HG03442 (cell line): Measurements from ENCODE around the gene TSSC4.
"Not testable (repeated sequence)": the region's sequence is repeated elsewhere in the genome, so short reads cannot be mapped to it uniquely, and the experiment has no call there.

ENCODE experiments used
- ATAC-seq: cut with Tn5 transposase; IDR thresholded peaks from one replicate; pipeline ENCODE4 v1.9.1; 2021; ENCODE audit warnings: mild to moderate bottlenecking, moderate library complexity; ENCODE audit not compliant: unreplicated experiment

The TSSC4 gene

DNA sequence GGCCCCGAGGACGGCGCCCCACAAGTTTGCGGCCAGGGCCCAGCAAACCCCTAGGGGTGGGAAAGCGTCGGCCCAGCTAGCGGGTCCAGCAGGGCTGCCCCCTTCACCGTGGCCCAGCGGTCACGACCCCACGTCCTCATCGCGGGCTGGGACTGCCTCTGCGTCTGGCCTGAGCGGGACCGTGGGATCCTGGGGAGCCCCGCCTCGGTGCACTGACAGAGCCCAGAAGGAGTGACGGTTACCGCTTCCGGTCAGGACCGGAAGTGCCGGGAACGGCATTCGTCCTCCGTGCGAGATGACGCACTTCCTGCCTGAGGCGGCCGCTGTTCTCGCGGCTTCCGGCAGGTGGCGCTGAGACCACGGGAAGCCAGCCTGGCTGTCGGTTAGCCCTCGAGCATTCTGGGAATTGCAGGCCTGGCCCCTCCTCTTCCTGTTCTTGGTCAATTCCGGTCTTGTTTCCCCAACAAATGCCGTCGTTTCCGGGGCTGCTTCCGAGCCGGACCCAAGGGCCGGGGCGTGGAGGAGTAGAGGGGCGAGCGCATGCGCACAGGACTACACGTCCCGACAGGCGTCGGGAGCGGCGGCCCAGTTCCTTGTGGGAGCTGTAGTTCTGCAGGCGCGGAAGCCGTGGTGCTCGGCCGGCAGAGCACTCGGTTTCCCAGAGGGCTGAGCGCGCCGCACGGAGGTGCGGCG, at the start of gene TSSC4:
Gene TSSC4, plus strand, starts transcription at position 682 of the 693 bp plus-strand sequence. CDS start 1,884 bp downstream, outside the sequence.
- ATAC-seq = peak; percentile 82

DNA sequence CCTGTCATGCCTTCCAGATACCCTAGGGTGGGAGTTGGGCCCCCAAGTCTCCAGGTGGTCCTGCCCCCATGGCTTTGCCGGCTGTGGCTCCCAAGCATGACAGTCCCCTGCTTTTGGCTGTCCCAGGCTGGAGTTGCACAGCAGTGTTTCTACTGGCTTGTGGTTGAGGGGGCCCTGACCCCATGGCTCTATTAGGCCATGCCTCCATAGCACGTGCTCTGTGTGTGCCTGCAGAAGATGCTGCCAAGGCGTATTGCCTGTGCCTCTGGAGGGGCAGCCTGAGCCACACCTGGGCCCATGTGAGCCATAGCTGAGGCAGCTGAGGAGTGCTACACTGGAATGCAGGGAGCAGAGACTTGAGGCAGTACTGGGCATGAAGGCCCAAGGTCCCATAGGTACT, 48.8 kb upstream of the TSSC4 start:
- no peak for ATAC-seq

DNA sequence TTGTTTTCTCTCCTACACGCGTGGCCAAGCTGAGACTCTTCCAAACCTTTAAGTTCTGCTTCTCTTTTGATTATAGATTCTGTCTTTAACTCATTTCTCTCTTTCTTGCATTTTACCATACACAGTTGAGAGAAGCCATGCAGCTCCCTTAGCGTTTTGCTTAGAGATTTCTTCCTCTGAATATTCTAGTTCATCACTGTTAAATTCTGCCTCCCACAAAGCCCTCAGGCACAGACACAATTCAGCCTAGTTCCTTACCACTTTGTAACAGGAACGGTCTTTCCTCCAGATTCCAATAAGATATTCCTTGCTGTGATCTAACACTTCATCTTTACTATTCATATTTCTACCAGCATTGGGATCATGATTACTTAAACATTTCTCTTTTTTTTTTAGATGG, 48.1 kb upstream of the TSSC4 start:
- ATAC-seq = no peak

DNA sequence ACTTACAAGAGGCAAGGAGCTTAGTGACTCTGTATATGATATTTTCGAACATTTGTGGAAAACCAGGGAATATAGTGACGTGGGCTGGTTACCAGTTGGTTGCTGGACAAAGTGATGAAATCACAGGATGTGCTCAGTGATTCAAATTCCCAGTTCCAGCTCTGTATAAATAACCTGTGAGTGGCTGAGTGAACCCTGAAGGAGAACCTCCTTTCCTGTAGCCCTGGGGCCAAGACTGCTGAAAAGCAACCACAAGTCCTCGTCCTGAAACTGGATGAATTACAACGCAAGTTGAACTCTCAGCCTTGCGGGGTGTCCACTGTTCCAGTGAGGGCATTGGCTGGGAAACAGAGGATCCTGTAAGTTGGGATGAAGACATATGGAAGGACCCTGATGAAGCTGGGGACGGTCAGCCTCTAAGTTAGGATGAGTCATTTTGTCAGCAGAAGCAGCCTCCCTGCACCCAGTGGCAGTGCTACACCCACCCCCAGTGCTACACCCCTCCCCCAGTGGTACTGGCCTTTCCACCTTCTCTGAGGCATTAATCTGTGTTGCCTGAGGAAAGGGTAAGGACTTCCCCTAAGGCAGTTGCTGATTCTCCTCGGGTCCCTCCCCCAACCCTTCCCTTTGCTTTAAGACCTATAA, 45.4 kb upstream of the TSSC4 start:
- ATAC-seq = no peak

DNA sequence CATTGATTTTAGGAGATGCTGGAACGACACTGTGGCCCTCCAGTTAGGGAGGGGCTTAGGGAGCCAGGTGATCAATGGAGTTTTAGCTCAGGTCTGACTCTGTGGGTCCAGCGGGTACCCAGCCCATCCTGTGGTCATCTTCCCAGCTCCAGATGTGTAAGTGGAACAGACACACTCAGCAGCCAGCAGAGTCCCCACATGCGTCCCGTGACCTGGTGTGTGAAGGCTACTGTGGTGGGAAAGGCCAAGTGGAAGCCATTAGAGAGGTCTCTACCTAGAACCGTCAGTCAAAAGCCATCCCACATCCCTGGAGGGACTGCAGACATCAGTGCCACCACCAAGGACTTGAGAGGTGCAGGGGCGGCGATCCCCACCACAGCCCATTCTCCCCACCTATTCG, 43.3 kb upstream of the TSSC4 start:
- no peak for ATAC-seq

DNA sequence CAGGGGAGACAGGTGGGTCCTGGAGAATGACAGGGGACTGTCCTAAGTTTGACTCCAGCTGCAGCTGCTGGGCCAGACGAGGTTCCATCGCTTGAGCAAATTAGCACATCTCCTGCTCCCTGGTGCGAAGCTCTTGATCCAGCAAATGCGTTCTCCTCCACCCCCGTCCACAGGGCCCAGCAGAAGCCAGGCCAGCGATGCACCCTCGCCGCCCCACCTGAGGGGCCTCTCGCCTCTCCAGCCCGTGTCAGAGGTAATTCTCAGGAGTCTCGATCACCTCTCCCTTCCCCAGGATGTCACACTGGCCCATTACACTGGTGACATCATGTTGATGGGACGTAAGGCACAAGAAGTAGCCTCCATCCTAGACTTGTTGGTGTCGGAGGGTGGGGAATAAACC, 42.9 kb upstream of the TSSC4 start:
- not testable (repeated sequence) for ATAC-seq

DNA sequence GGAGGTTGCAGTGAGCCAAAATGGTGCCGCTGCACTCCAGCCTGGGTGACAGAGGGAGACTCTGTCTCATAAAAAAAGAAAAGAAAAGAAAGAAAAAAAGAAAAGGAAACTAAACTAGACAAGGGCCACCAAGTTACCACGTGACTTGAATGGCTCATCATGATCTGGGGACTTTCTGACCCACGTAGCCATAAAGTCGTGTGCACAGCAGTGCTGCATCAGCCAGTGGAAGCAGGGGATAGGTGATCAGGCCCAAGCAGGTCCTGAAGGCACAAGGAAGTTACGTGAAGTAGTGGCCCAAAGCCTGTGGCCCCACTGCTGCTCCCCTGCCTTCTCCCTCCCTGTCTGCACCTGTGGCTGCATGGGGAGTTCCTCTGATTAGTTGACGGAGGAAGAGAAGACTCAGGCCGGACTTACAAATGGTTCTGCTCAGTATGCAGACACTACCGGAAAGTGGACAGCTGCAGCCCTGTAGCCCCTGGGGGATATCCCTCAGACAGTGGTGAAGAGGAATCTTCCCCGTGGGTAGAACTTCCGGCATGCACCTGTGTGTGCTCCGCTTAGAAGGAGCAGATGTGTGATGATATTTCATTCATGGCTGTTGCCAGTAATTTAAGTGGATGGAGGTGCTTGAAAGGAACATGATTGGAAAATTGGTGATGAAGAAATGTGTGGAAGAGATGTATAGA, 41.7 kb upstream of the TSSC4 start:
- ATAC-seq = no peak

DNA sequence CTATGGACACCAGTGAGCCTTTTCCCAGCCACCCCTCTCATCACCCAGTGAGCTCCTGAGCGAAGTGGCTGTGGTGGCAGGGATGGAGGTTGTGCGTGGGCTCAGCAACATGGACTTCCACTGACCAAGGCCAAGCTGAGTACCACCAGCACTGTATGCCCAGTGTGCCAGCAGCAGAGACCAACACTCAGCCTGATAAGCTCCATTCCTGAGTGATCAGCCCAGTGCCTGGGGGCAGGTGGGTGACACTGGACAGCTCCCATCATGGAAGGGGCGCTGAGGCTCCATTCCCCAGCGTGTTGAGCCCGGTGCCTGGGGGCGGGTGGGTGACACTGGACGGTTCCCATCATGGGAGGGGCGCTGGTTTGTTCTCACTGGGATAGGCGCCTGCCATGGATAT, 41.0 kb upstream of the TSSC4 start:
- ATAC-seq = no peak

DNA sequence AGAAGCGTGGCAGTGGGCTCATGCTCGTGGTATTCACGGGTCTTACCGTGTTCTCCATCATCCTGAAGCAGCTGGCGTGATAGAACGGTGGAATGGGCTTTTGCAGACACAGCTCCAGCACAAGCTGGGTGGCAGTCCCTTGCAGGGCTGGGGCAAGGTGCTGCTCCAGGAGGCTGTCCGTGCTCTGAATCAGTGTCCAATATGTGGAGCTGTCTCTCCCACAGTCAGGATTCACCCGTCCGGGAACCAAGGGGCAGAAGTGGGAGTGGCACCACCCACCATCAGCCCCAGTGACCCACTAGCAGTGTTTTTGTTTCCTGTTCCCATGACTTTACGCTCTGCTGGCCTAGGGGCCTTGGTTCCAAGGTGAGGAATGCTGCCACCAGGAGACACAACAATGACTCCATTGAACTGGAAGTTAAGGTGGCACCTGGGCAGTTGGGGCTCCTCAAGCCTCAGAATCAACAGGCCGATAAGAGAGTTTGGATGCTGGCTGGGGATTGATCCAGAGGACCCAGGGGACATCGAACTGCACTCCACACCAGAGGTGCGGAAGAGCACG, 40.4 kb upstream of the TSSC4 start:
- no peak for ATAC-seq

DNA sequence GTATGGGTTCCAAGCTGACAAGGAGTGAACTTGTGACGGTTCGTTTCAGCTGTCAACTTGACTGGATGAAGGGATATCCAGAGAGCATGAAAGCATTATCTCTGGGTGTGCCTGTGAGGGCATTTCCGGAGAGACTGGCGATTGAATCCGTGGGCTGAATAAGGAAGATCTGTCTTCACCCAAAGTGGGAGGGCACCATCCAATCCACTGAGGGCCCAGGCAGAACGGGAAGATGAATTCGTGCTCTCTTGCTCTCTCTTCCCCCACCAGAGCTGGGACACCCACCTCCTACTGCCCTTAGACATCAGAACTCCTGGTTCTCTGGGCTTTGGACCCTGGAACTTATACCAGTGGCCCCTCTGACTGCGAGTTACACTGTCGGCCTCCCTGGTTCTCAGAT, 39.0 kb upstream of the TSSC4 start:
- no peak for ATAC-seq

DNA sequence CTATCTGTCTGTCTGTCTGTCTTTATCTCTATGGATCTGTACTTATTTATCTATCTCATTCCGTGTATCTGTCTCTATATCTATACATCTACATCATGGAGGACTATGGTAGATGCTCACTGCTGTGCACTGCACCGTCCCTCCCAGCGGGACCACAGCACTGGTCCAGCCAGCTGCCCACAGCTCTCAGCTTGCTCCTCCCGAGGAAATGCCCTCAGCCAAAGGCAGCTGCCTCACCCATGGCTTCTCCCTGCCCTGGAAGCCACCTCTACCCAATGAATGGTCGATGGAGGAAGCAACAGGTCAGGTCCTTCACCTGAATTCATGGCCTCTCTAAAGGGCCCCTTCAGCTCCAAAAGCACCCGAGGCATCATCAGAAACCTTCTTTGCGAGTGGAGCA, 38.1 kb upstream of the TSSC4 start:
- no peak for ATAC-seq

DNA sequence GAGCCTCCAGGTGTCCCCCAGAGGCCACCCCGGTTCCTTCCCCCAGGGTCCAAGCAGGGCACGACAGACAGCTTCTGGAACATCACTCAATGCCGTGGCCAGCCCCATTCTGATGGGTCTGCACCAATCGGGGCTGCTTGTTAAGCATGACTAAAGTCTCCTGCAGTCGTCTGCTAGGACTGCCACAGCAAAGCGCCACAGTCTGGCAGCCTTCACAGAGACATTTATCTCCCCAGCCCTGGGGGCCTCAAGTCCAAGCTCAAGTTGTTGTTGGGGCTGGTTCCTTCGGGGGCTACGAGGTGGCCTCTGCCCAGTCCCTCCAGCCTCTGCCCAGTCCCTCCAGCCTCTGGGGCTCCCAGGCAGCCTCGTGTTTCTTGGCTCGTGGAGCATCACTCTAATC, 37.4 kb upstream of the TSSC4 start:
- no peak for ATAC-seq

DNA sequence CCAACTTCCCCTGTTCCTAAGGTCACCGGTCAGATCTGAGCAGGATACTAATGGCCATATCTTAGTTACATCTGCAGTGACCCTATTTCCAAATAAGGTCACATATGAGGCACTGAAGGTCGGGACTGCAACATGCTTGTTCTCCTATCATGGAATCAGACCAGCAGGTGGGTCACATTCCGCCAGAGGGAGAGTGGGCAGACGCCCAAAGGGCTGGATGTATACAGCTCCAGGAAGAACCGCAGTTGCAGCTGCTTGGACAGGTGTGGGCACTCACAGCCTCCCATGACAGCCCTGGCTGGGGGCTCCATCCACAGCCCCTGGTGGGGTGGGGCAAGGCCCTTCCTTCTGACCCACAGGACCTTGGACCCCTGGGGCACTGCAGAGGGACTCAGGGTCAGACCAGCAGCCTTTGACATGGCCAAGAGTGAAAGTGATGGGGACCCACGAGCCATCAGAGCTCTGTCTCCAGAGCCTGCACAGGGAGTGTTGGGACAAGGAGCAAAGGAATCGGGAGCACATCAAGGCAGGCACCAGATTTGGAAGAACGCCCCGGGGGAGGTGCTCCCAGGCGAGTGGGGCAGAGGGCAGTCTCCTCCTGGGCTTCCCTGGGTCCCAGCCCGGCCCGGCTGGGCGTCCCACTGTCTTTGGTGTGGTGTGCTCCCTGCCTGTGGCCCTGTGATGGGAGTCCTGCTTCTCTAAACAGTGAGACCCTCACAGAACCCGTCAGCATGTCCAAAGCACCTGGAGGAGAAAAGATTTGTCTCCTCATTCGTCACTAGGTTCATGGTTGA, 36.8 kb upstream of the TSSC4 start:
- no peak for ATAC-seq

DNA sequence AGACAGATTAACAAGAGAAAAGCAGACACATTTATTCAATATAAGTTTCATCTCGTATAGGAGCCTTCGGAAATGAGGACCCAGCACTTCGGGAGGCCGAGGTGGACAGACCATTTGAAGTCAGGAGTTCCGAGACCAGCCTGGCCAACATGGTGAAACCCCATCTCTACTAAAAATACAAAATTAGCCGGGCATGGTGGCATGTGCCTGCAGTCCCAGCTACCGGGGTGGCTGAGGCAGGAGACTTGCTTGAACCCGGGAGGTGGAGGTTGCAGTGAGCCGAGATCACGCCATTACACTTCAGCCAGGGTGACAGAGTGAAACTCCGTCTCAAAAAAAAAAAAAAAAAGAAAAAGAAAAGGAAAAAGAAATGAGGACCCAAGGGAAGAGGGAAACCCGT, 36.2 kb upstream of the TSSC4 start:
- not testable (repeated sequence) for ATAC-seq

DNA sequence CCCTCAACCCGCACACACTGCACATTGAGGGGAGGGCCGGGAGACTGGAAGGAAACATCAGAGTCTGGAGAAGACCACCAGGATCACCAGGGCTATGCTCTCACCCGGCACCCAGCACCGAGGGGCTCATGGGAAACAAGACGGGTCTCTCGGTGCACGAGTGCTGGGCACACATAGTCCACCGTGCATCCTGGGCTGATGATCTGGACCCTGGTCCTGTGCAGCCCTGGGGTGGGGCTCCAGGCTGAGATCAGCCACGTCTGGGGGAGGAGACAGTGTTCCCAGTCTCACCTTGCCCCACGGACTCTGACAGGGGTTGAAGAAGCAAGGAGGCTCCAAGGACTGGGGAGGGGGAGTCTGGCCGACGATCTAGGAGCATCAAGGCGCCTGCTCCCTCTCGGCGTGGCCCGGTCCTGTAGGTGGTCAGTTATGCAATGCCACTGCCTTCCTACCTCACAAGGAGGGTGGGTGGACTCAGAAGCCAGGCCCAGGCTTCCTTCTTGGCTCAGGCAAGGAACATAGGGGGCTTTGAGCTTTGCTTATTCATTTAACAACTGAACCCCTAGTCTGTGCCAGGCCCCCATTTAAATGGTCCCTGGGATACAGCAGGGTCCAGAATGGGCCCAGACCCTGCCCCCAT, 34.9 kb upstream of the TSSC4 start:
- no peak for ATAC-seq

DNA sequence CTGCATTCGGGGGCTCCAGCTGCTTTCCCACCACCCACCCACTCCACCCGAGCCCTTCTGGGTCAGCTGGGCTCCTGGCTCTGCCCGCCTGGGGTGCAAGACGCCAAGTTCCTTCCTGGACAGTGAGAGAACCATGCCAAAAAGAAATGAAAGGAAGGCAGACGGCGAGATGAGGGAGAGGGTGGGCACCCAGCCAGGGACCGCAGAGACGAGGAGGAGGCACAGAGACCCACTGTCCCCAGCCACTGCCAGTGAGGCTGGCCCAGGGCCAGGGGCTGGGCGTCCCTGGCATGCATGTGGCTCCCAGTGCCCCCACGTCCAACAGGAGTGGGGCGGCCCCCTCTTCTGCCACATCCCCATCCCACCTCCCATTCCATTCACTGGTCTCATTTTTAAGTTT, 34.3 kb upstream of the TSSC4 start:
- no peak for ATAC-seq

DNA sequence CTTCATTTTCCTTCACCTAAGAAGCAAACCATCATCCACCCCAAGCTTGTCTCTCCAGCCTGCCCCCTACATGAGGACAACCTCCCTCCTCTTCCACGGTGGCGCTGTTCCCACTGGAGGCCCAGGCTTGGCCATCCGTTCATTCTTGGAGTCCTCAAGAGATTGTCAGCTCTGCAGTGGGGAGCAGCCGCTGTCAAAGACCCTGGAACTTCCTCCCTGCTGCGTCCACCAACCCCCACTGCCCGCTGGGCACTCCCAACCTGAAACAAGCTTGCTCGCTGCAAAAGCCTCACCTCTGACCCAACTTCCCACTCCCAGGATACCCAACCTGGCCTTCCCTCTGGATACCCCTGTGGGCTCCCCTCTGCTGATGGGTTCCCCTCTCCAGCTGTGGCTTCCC, 33.8 kb upstream of the TSSC4 start:
- ATAC-seq = no peak

DNA sequence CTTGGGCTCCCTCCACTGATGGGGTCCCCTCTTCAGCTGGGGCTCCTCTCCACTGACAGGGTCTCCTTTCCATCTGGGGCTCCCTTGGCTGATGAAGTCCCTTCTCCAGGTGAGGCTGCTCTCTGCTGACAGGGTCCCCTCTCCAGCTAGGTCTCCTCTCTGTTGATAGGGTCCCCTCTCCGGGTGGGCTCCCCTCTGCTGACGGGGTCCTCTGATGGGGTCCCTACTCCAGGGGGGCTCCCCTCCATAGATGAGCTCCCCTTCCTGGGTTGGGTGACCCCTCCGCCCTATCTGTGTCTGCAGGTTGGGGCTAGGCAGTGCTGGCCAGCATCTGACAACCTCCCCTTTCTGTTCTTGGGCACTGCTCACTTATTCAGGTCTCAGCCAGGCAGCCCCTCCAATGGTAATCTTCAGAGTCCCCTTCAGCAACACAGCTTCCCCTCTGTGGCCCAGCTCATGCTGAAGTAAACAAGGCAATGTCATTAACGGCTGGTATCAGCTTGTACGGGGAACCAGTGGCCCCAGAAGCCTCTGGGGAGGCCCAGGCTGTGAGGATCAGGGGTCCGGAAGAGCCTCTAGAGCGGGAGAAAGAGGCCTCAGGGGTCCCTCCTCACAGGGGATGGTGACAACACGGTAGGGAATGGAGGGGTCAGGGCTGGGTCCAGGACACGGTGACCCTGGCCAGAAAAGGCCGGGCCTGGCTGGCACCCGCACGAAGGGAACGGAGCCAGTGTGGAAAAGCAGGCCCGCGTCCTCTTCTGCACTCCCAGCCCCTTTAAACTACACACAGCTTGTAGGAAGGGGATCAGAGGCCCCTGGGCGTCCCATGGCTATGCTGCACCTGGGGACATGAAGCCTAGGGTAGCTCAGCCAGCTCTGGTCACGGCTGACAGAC, 33.0 kb upstream of the TSSC4 start:
- no peak for ATAC-seq

DNA sequence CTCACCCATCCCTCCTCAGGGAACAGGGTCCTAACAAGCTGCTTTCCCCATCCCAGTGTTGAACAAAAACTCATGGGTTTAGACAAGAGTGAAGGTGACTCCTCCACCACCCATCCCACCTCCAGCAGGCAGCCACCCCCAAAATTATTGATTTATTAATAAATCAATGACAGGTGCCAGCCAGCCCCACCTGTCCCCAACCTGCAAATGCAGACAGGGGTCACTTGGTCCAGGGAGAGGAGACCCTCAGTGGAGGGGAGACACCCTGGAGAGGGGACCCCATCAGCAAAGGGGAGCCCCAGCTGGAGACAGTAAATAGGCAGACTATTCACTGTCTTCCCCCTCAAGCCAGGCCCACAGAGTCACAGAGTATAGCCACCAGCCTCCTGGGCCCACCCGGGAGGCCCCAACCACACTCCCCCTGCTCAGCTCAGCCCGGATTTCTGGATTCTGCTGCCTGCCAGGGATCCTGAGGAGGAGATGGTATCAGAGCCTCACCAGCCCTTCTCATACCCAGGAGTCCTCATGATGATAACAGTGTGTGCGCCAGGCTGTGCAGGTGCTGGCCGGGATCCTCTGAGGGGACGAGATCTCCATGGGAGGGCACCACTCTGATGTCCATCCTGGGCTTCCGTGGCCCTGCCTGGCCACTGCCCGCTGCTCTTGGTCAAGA, 32.2 kb upstream of the TSSC4 start:
- ATAC-seq = no peak
